ENCODE measurements around the gene MDM4.

GRCh38 chr1:204491655-204492054 is 24.6 kb upstream of the MDM4 start:
- TF ChIP-seq CTCF (IDR thresholded peaks at IDR 0.05) (no peak), EZH2 (IDR thresholded peaks at IDR 0.05; ENCODE audit: borderline replicate concordance, insufficient read depth, low read depth, low read length, poor library complexity, severe bottlenecking) (no peak)
